Sigmoid colon (tissue), 4 donors: ENCODE measurements around the gene SPON1.

Experiments used
- CTCF ChIP-seq, 4 experiments: fragments of 450-650 bp in 3 of 4; fragments of 200-600 bp in 1 of 4; IDR thresholded peaks; one replicate each; pipeline ENCODE4 v1.5.1; 2016 to 2019; ENCODE audit warnings: antibody characterized with exemption in 4 of 4, mild to moderate bottlenecking in 3 of 4, moderate library complexity in 2 of 4
- EP300 ChIP-seq, 4 donors: sonication (generic); formaldehyde crosslinking; IDR thresholded peaks; one replicate each; pipeline ENCODE4 v1.6.1; 2017; ENCODE audit warnings: antibody characterized with exemption in 4 of 4
- POLR2A ChIP-seq, 2 donors: fragments of 450-650 bp; IDR thresholded peaks; one replicate each; pipeline ENCODE4 v1.6.1; 2016; ENCODE audit warnings: antibody characterized with exemption in 2 of 2, mild to moderate bottlenecking in 2 of 2, moderate library complexity in 2 of 2

GRCh38 chr11:13917264-13917663 lies 45.3 kb upstream of the SPON1 start:
- TF ChIP-seq CTCF (IDR thresholded peaks at IDR 0.05) (no peak), POLR2A (IDR thresholded peaks at IDR 0.05) (no peak), EP300 (IDR thresholded peaks at IDR 0.05) (no peak)
